IMR-90 (cell line): ENCODE results near the gene SRMS.

ENCODE experiments used
- CEBPB ChIP-seq: IDR thresholded peaks from 2 replicates; pipeline ENCODE4 v1.6.1; 2012; ENCODE audit warnings: low read depth, low read length, improper control_type of control experiment
- FOS ChIP-seq: fragments of 150-350 bp; IDR thresholded peaks from 2 replicates; pipeline ENCODE4 v1.6.1; 2016; ENCODE audit warnings: low read depth, low read length
- POLR2A ChIP-seq: IDR thresholded peaks from 2 replicates; pipeline ENCODE4 v1.6.1; 2012; ENCODE audit warnings: mild to moderate bottlenecking, low read depth, low read length
- RFX5 ChIP-seq: IDR thresholded peaks from 2 replicates; pipeline ENCODE4 v1.8.0; 2012; ENCODE audit warnings: low read depth, mild to moderate bottlenecking, low read length, moderate library complexity
- TF ChIP-seq, protein P1 (sequence below): conservative IDR thresholded peaks from 2 replicates; pipeline ENCODE4 v1.5.1; 2012; ENCODE audit warnings: mild to moderate bottlenecking, low read depth, low read length, improper control_type of control experiment
- TF ChIP-seq, protein P2 (sequence below): fragments of 150-350 bp; IDR thresholded peaks from 2 replicates; pipeline ENCODE4 v1.6.1; 2016; ENCODE audit warnings: low read depth, mild to moderate bottlenecking, low read length, moderate library complexity, borderline replicate concordance

DNA sequence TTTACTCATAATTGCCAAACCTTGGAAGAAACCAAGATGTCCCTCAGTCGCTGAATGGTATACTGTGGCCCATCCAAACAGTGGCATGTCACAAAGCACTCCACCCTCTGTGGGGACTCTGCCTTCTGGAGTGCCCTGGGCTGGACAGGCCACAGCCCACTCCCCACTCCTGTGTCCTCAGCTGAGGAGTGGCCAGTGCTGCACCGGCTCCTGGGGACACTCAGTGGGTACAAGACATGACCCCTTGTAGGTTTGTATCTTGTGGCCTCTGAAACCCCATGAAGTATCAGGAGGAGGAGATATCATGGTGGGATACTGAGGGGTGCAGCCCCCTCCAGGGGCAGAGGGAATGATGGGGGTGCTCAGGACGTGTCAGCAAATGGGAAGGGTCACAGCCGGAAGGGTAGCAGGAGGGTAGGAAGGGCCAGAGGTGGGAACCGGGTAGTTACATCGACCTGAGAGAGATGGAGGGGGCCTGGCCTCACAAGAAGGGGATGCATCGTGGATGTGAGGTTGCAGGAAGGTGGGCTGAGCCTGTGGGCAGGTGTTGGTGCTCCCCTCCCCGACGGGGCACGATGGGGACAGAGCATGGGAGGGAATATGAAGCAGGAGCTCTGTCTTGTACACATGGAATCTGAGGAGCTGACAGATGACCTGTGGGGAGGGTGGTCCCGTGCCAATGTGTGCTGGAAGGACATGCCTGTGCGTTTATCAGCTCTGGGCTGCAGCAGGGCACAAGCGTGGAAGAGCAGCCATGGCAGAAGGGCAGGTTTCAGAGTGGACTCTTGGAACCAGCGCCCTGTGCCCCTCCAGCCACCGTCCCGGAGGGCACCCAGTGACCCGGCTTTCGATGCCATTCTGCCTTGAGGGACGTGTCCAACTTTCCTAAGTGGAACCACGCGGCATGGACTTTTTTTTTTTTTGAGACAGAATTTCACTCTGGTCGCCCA is 38.3 kb upstream of the SRMS start:
- TF ChIP-seq, protein P1, sequence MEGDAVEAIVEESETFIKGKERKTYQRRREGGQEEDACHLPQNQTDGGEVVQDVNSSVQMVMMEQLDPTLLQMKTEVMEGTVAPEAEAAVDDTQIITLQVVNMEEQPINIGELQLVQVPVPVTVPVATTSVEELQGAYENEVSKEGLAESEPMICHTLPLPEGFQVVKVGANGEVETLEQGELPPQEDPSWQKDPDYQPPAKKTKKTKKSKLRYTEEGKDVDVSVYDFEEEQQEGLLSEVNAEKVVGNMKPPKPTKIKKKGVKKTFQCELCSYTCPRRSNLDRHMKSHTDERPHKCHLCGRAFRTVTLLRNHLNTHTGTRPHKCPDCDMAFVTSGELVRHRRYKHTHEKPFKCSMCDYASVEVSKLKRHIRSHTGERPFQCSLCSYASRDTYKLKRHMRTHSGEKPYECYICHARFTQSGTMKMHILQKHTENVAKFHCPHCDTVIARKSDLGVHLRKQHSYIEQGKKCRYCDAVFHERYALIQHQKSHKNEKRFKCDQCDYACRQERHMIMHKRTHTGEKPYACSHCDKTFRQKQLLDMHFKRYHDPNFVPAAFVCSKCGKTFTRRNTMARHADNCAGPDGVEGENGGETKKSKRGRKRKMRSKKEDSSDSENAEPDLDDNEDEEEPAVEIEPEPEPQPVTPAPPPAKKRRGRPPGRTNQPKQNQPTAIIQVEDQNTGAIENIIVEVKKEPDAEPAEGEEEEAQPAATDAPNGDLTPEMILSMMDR: no peak
- TF ChIP-seq POLR2A: no peak
- no peak for TF ChIP-seq CEBPB
- TF ChIP-seq RFX5: no peak
- no peak for TF ChIP-seq FOS
- TF ChIP-seq, protein P2, sequence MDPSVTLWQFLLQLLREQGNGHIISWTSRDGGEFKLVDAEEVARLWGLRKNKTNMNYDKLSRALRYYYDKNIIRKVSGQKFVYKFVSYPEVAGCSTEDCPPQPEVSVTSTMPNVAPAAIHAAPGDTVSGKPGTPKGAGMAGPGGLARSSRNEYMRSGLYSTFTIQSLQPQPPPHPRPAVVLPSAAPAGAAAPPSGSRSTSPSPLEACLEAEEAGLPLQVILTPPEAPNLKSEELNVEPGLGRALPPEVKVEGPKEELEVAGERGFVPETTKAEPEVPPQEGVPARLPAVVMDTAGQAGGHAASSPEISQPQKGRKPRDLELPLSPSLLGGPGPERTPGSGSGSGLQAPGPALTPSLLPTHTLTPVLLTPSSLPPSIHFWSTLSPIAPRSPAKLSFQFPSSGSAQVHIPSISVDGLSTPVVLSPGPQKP: no peak
